Left renal cortex interstitium (tissue), 4 donors: ENCODE measurements around the gene CTNNA1. TPM values are rescaled to one million over a fixed set of nuclear protein-coding genes. Genes with fewer than 3 reads are reported as not detected.

ENCODE experiments used
- DNase-seq, 4 donors: peaks; one replicate each; pipeline ENCODE4 v3.0.0-alpha.2; 2013; ENCODE audit warnings: low read depth in 4 of 4, low spot score in 2 of 4, missing footprints in 1 of 4
- polyA plus RNA-seq, 4 donors: library from polyadenylated mRNA; unstranded; fragments of 120-200 nt; gene quantifications; one replicate each; pipeline ENCODE4 v1.2.1, GENCODE V29; 2013; ENCODE audit not compliant: insufficient read length in 4 of 4

Gene CTNNA1
- polyA plus RNA-seq, 4 donors: 383 to 405 (median 391) TPM

DNA sequence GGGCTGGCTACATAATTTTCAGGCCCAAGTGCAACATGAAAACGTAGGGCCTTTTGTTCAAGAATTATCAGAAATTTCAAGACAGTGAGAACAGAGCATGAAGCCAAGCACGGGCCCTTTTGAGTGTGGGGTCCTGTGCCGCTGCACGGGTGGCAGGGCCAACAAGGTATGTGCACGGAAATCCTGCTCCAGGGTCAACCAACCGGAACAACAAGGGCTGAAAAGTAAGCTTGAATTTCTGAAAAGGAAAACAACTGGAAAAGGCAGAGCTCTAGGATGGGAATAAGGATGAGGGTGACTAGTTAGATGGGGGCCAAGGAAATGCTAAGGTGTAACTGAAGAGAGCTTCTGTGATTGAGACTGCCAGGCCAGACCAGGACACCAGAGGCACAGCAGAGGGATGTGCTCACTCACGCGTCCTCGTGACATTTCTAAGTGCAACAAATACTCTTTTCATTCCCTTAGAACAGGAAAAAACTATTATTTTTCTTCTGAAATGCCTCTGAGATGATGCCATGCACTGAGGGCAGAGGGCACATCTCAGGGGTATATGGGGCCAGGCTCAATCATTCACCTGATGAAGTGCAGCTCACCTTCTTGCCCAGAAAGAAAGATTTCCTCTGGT is 202.6 kb downstream of the CTNNA1 start:
- no peak for DNase-seq

DNA sequence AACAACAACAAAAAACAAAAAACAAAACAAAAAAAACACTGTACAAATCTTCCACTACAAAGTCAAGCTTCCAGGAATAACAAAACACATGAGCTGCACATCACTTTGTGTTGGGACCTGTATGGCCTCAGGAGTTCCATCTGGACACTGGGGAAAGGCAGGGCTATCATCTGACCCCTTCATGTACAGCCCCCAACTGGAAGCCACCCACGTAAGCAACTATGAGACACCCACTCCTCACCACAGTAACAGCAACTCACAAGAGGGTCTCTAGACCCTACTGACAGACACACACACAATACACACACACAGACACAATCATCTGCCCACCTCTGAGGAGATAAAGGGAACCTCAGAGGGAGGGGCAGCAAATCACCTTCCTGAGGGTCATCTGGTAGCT is 203.6 kb downstream of the CTNNA1 start:
- no peak for DNase-seq

DNA sequence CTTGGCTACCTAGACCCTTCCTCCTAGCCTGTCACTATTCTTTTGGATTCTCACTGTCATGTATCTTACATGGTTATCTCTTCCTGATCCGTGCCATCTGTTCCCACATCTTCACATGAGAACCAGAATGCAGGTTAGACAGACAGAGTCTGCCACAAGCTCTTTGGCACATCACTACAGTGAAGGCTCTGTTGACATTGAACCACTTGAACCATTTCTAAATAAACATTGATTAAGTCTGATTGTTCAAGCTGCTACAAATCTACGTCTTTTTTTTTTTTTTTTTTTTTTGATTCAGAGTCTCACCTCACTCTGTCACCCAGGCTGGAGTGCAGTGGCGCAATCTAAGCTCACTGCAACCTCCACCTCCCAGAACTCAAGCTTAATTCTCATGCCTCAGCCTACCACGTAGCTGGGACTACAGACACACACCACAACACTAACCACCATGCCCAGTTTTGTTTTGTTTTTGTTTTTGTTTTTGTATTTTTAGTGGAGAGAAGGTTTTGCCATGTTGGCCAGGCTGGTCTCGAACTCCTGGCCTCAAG is 207.0 kb downstream of the CTNNA1 start:
- DNase-seq: no peak

DNA sequence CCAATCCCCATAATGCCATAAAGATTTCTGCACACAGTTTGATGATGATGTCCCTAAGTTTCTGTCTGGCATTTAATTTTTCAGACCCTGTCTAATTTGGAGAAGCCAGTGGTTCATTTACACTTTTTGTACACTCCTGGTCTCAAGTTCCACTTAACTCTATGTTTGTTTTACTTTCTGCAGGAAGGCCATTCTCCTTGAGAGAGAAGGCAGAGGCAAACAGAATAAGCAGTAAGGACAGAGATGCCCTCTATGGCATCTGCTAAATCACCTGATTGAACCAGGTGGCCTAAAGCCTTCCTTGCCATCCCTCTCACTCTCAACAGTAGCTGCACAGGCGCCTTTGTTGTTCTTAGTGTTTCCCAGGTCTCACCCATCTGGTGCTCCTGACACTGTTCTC is 208.0 kb downstream of the CTNNA1 start:
- DNase-seq: no peak

DNA sequence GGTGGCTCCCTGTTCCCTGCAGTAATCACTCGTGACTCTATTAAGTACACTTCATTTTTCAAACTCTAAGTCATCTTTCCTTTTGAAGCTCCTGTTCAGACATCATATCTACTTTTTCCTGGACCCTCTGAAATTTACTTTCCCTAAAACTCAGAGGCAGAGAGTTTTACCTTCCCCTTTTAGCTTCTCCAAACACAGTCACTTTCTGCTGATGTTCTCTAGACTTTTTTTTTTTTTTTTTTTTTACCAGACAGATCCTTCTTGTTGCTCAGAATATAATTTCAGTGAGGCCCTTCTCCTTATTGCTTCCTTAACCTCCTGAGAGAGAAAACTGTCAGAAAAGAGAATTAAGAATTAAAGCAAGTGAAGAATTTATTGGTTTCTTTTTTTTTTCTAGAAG is 208.5 kb downstream of the CTNNA1 start:
- no peak for DNase-seq

DNA sequence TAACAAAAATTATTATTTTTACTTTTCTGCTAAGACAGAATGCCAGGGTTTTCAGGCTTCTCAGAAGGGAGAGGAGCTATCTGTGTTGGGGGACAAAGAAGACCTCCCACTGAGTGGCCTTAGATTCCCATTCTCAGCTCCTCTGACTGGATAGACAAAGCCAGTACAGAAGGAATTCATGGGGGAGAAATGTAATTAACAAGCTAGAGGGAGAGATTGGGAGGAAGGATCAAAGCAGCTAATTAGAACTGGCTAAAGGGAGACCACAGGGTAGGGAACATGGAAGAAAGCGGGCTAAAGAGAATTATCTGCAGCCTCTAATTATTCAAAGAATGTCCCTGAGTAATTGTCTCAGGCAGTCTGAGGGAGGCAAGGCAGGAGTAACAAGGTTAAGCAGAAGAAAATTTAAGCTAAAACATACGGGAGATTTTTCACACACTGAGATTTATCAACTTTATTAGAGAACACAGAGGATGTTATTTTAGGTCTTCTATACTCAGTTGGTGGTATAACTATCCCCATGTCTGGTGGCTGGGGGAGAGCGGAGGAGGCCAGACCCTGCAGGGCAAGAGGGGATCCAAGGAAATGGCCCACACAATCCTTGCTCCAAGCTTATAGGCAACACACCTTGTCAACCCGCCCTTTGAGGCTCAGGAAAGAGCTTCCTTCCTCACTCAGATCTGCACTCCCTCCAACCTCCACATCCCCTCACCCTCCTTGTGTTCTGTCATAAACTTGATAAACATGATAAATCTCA is 209.6 kb downstream of the CTNNA1 start:
- DNase-seq: no peak

DNA sequence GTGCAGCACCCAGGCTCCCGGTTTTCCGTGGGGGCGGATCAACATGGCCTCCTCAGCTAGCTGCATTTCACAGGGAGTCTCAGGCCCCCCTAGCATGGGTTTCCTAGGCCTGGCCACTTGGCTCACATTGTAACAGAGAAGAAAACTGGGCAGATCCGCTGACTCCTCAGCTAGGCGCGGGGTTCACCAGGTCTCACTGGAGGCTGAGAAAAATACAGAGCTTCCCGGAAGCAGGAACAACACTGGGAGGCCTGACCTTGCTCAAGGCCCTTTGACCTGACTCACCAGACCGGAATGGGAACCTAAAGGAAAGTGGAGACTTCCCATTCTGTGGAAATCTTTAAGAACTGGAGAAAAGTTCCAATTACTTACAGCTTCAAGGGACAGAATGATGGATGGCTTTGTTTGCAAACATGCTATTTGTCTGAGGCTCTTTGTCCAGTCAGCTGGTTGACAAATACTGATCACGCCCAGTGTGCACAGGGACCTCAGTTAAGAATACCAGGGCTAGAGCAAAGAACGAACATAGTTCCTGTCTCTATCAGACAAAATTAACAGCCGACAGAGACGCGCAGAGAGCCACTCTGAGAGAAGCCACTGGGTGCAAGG is 210.6 kb downstream of the CTNNA1 start:
- no peak for DNase-seq

DNA sequence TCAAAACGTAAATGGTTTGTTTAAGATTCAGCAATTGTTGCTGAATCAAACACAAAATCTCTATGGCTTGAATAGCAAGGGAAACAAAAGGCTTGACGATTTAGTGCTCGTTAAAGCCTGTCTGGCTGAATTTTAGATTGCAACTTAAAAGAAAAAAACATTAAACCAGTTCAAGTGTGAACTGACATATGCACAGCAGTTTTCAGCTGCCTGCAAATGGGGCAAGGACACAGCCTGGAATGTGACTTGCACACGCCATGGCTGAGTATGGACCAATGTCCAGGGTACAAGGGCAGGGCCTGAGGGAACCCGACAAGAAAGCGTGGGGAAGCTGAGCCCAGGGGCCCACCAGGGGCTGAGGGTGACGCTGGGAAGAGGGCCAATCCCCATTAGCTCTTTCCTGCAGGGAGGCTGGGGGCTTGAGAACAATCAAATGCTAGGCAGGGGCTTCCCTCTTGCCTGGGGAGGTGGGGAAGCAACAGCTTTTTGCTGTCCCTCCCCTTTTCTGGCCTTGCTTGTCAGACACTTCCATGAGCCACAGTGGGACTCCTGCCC is 211.5 kb downstream of the CTNNA1 start:
- no peak for DNase-seq

DNA sequence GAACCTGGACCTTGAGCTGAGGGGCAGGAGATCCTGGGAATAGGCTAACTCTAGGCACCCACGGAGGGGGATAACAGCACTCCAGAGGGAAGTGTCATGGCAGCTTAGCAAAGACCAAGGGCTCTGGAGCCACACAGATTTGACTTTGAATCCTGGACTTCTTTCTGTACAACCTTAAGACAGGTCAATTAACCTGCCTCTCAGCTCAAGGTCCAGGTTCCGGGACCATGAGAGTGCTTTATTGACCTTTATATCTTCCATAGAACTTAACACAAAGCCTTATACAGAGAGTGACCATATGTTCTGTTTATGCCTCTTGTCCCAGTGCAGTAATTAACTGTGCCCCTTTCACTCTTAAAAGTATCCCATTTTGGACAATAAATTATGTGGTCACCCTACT is 212.4 kb downstream of the CTNNA1 start:
- no peak for DNase-seq

DNA sequence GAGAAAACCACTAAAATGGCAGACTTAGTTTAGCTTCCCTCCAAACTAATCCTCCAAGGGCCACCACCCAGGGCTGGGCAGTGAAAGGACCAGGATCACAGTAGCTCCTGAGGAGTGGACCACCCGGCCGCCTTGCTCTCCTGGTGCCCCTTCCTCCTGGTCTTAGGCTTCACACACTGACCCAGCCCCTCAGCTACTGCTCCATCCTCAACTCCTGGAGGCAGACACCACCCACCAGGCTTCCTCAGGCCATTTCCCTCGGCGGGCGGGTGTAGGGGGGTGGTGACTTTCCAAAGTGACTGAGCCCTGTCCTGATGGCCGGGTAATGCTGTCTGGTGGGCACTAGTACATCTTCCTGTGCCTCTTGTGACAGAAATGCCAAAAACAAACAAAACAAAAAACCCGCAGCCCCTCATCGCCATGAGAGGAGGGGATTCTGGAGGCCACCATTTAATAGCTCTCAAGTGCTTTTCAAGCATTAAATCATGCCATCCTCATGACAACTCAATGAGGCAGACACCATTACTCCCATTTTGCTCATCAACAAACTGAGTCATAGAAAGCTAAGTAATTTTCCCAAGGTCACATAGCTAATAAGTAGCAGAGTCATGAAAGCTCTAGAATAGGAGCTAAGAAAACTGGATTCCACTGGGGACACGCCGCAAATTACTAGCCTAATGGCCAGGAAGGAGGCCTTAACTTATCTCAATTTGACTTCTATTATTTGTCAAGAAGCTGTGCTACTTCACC is 213.2 kb downstream of the CTNNA1 start:
- DNase-seq: no peak

DNA sequence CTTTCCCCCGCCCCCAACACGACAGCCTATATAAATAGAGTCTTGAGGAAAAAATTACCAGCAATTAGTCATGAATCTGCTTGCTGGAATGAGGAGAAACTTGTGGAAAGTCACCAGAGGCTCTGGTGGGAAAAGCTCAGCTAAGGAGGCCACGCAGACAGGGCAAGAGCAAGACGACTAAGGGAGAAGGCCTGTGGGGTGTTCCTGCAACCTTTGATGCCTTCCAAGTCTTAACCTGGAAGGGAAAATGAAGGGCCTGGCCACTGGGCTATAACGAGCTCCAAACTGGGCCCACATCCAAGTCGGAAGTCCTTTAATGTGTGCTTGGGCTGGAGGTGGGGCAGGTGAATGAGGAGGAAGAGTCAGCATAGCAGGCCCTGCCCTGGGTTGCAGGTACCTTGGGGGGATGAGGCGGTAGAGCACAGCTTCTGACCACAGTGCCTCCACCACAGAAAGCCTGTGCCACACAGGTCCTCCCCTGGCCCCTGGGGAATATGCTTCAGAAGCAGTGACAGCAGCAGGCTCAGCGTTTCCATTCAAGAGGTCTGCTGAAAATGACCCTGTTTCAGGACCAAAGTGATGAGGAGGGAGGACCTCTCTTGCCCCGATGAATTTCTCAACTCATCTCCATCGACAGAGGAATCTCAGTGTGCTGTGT is 214.7 kb downstream of the CTNNA1 start:
- DNase-seq: no peak

DNA sequence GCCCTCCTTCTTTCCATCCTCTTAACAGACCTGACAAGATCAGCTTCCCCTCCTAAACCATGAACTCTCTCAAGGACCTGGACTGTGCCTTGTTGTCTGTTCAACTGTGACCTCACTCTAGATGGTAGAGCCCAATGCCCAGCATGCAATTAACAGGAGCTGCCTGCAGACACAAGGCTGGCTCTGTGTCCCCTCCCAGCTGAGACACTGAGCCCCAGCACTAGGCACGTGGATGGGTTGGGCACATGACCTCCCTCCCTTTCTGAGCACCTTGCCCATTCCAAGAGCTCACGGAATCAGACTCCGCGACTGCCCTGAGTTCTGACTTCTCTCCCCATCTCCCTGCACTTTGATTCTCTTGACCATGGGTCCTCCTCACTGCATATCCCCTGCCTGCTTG is 215.4 kb downstream of the CTNNA1 start:
- no peak for DNase-seq

DNA sequence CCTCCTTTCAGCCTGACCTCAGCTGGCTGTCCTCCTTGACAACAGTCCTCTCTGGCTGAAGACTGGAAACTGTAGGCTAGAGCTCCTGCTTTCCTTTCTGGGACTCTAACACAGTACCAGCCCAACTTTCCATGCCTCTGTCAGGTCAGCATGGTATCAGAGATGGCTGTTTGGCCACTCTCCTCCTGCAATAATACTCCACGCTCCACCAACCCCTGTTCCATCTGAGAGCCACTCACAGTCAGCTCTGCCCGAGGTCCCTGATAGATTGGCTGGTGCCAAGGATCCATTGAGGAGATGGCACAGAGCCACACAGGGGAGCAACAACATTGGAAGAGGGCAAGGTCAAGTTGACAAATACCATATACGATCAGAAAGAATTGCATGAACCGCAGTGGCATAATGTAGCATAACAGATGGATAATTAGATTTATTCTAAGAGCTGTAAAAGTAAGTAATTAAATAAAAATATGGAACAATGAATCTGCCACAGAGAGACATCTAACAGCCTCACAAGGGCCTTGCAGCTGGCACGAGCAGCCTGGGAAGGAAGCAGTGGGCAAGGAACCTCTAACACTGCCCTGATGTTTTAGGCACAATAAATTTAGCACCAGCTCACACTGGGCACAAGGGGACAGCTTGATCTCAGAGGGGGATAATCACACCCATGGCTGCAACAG is 216.2 kb downstream of the CTNNA1 start:
- no peak for DNase-seq

DNA sequence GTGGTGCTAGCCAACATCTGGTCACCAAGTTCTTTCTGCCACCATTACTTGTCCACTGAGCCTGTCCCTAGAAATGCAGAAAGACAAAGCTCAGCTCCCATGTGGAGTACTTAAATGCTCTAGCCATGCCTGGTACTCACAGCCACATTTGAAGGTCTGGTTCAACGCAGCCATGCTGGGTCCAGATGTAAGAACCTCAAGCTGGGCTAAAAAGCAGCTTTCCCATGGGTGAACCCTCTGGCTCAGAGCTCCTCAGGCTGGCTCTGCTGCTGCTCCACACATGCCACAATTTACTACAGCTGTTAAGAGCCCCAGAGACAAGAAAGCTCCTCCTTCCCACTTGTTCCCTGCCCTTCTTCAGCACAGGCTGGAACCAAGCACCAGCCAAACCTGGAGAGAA is 219.0 kb downstream of the CTNNA1 start:
- DNase-seq: no peak

DNA sequence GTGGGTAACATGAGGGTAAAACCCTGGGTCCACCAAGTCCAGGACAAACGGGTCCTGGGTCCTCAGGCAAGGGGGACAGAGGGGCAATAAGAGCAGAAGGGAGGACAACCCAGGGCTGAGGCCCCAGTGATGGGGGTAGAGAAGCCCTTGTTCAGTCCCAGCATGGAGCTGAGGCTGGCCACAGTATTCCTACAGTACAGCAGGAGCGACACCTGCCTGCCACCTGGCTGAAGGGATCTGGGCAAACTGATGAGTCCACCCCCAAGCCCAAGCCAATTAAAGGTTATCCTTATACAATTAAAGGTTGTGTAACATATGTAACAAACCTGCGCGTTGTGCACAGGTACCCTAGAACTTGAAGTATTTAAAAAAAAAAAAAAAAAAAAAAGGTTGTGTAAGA is 219.6 kb downstream of the CTNNA1 start:
- DNase-seq: no peak

DNA sequence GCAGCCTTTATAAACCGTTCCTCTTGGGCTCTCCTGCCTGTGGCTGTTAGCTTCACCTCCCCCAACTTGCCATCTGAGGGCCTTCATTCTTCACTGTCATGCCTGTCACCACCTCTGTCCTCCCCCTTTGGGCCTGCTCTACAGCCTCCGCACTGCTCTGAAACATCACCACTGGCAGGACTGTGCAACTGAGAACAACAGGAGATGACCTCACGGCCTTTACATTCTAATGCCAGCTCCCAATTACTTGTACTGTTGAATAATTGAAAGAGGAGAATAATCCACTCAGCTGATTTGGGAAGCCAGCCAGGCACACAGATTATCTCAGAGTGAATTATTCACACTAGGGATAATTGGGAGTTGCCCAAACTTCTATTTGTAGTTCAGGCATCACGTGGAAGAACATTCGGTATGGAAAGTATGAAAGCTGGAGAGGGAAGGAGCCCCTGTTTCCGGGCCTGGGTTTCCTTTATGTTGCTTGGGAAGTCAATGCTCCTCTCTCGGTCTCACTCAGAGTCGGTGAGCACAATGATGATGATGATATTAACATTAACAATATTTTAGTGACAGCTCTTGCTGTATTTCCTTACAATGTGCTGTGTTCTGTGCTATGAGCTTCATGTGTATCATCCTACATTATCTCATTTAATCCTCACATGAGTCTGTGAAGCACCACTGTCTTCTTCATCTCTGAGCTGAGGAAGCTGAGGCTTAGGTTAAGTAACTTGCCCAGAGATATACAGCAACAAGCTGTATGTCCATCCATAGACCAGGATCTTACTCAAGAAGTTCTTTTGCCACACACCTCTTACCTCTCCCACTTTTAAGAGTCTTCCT is 221.2 kb downstream of the CTNNA1 start:
- DNase-seq: no peak

DNA sequence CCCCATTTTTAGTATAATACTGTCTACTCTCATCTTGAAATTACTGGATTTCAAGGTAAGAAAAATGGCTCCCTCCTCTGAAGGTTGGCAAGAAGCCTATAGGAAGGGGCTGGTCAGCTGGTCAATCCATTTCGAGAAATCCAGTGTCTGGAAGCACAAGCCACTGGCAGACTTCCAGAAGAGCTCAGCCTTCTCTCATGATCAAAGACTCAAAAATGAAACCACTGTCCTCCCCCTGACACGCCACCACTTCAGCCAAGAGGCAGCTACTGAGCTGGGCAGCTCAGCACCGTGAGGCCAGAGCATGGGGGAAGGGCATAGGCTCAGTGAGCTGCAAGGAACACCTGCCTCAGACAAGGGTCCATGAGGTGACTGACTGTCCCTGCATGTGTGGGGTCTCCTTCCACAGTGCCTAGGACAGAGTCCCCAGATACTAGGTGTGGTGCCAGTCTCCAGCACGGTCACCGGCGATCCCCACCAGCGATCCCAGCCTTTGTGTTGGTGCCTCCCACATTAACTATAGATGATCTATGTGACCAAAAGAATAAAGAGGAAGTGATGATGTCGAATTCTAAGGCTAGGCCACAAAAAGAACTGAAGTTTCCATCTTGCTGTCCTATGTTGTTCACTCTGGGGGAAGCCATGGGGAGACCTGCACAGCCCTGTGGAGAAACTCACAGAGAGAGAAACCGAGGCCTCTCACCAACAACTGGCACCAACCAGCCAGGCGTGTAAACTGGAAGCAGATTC is 222.0 kb downstream of the CTNNA1 start:
- DNase-seq: no peak

DNA sequence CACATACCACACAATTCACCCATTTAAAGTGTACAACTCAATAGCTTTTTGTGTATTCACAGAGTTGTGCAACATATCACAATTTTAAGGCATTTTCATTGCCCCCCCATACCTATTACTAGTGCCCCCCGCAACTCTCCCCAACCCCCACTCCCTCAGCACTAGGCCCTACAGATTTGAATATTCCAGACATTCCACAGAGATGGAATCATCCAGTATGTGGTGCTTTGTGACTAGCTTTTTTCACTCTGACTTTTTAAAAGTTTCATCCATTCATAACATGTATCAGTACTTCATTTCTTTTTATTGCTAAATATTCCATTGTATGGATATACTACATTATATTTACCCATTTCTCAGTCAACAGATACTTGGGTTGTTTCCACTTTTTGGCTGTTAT is 224.9 kb downstream of the CTNNA1 start:
- no peak for DNase-seq
